HG02571 (cell line): Measurements from ENCODE around the gene AP3D1.

ENCODE experiments used
- ATAC-seq: cut with Tn5 transposase; IDR thresholded peaks from one replicate; pipeline ENCODE4 v1.9.1; 2021; ENCODE audit warnings: mild to moderate bottlenecking, moderate library complexity; ENCODE audit not compliant: unreplicated experiment

AP3D1 gene

DNA sequence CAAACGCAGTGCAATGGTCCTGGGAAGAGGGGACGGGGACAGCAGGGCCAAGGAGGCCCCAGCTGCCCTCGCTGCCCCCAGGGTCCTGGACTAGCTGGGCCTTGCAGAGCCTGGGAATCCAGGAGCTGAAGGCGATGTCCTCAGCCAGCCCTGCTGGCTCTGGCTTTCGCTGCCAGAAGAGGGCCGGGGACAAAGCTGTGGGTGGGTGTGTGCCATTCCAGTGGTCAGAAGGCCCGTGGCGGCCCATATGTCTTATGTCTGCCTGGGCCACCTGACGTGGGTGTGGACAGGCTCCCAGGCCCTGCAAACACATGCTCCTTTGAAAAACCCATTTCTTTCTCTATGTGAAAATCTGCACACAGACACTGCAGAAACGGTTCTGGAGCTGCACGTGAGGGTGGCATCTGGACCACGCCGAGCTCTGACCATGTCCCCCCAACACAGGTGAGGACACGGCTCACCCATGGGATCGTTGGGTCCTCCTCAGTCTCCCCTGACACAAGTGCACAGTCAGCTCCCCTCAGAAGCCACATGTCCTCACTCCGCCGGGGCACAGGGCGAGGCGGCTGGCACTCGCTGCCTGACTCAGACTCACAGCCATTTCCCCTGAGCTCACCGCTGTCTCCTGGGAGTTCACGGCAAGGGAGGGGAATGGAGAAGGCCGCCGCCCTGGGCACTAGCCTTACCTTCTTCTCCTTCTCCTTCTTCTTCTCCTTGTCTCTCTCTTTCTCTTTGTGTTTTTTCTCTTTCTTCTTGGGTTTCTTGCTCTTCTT, 37.7 kb downstream of the AP3D1 start:
- ATAC-seq: no peak

- ATAC-seq: no peak
Observed at GRCh38 chr19:2112516-2113320, 38.6 kb downstream of the AP3D1 start.

DNA sequence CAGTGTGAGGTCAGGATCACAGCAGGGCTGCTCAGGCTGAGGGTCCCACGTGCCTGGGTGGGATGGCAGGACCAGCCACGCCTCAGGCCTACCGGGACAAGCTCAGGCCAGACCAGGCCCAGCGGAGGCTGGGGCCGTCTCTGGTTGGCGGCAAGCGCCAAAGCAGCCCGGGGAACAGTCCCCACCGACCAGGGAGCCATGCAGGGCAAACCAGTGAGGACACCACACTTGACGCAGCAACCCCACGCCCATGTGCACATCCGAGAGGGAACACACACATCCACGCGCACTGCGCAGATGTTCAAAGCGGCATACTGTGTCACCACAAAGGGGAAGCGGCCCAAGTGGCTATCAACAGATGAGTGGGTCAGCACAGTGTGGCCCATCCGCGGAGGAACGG, 39.5 kb downstream of the AP3D1 start:
- no peak for ATAC-seq

- no peak for ATAC-seq
Observed at GRCh38 chr19:2111425-2111824, 39.9 kb downstream of the AP3D1 start.

- ATAC-seq: no peak
Observed at GRCh38 chr19:2110822-2111221, 40.5 kb downstream of the AP3D1 start.

DNA sequence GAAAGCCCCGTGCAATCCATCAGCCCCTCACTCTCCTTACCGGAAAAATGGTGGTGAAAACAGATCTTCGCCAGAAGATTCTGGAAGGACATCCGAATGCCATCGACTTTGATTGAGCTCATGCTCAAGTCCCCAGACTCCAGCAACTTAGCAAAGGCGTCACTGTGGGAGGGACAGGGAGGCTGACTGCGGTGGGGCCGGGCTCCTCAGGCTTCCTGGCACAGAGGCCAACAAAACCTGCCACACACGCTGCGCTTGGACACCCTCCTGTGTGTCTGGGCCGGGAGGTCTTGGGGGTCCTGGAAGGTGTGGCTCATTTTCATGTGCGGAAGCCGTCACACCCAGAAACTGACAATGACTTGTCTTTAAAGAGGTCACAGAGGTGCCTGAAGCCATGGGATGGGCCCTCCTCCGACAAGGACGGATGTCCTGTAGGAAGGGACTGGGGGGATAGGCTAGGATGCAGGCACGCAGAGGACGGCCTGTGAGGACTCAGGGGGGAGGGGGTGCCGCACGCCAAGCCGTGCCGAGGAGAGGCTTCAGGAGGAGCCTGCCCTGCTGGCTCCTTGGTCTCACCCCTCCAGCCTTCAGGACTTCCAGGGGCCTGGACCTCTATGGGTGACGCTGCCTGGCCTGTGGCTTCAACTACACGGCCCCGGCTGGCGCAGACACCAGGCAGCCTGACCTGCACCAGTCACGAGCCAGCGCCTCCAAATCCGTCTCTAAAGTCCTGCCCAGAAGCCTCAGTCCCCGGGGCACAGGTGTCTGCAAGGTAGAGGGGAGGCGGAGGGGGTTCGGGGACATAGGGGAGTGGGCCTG, 42.1 kb downstream of the AP3D1 start:
- no peak for ATAC-seq

GRCh38 chr19:2108251-2109016, 42.9 kb downstream of the AP3D1 start:
- no peak for ATAC-seq

DNA sequence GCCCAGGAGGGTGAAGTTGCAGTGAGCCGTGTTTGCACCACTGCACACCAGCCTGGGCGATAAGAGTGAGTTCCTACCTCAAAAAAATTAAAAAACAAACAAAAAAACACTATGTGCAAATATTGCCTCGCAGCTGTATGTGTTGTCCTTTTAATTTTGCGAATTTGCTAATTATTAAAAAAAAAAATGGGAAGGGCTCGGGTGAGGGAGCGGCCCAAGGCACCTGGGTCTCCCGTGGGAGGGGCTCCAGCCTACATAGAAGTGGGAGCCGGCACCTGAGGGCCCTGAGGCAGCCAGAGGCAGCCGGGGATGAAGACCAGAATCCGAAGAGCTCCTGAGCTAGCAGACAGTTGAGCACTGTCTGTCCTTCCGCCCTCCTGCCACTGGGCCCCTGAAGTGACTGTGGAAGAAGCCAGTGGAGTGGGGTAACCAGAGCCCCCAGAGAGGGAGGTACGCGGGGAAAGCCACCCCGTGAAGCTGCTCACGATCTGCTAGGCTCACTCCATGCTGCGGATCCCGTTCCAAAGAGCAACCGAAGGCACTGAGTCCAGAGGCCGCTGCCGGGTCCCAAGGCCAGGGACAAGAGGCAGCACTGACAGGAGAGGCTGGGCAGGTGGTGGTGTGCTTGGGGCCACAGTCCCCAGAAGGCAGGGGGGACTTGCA, 48.2 kb downstream of the AP3D1 start:
- ATAC-seq: no peak

DNA sequence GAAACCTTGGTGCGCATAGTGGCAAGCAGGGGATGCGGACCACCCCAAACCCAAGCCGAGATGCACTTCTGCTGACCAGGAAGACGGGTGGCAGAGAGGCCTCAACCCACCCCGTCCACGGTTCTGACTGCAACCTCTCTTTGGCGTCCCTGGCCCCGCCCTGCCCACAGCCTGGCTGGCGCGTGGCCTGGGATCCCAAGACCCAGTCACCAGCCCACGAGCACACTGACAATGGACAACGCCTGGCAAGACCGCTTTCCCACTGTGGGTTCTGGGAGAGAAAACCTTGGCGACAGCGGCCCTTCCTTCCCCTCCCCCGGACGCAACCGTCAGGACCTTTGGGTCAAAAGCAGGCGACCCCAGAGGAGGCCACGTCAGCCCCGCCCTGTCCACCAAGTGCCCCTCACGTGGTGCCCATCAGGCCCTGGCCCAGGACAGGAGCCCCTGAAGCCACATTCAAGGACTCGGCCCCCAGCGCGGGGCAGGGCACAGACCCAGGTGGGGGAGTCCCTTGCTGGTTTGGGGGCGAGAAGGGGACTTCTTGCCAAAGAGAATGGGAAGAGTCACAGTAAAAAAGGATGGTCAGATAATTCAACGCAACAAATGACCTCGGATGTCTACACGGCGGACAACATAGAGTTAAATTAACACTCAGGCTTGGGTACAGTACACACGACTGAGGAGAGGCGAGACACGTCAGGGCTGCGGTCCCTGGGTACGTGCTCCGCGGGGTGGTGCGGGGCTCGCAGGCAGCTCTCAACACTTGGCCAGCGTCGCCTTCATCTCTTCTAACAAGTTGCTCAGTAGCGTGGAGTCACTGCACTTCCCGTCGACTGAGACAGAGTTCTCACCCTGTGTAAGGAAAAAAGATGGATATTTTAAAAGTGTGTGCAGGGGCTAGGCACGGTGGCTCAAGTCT, 49.7 kb downstream of the AP3D1 start:
- no peak for ATAC-seq

GRCh38 chr19:2100719-2101061, 50.7 kb downstream of the AP3D1 start:
- ATAC-seq: no peak

- ATAC-seq: no peak
Observed at GRCh38 chr19:2099937-2100718, 51.2 kb downstream of the AP3D1 start.

- no peak for ATAC-seq
Observed at GRCh38 chr19:2099054-2099501, 52.3 kb downstream of the AP3D1 start.

GRCh38 chr19:2097886-2098327, 53.5 kb downstream of the AP3D1 start:
- ATAC-seq: no peak

- peak; percentile 0 for ATAC-seq
Observed at GRCh38 chr19:2097203-2097885, 54.0 kb downstream of the AP3D1 start.

DNA sequence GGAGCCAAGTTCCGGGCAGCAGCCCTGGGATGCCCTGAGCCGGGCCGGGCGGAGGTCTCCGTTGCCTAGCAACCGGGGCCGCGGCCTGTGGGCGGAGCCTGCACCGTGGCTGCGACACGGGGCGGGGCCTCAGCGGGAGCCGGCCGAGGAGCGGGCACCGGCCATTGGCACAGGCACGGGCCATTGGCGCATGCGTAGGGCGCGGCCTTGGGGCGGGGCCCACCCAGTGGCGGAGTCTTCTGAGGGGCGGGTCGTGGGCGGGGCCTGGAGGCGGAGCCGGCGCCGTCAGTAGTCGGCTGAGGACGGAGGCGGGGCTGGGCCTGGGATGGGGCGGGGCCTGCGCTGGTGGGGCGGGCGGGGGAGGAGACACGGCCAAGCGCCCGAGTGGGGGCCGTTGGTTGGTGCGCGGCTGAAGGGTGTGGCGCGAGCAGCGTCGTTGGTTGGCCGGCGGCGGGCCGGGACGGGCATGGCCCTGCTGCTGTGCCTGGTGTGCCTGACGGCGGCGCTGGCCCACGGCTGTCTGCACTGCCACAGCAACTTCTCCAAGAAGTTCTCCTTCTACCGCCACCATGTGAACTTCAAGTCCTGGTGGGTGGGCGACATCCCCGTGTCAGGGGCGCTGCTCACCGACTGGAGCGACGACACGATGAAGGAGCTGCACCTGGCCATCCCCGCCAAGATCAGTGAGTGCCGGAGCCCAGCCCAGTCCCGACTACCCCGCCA, 54.7 kb downstream of the AP3D1 start, which contains the start of gene IZUMO4:
Gene IZUMO4 (plus strand): TSS at position 436 of the 723 bp plus-strand sequence. CDS start 31 bp downstream, at position 467.
- ATAC-seq: peak; percentile 64

GRCh38 chr19:2096034-2096479, 55.3 kb downstream of the AP3D1 start, which contains the start of gene MOB3A:
Gene MOB3A (minus strand): TSS chr19:2096326. CDS start chr19:2078560, 17,766 bp downstream.
- ATAC-seq: peak; percentile 24
